BJ (cell line): ENCODE data around the gene SMURF1. TPM values are rescaled to one million over a fixed set of nuclear protein-coding genes. Genes with fewer than 3 reads are reported as not detected.

Source experiments
- CTCF ChIA-PET: fragments of 350-600 bp; formaldehyde crosslinking; extraction: SDS; loops from one replicate; lab custom pipeline; 2021; ENCODE audit warnings: antibody characterized with exemption, inconsistent platforms; lab: Yijun Ruan, JAX
- POLR2A ChIA-PET: fragments of 300-600 bp; sonication (Branson Sonifier 250); formaldehyde crosslinking; extraction: SDS; loops from one replicate; lab custom pipeline; 2021; ENCODE audit warnings: antibody characterized with exemption; lab: Charles Lee
- DNase-seq: peaks from one replicate; pipeline ENCODE4 v3.0.0-alpha.2; 2011; ENCODE audit warnings: low read depth
- H3K27me3 ChIP-seq: 2 replicates; pipeline ENCODE4 v1.6.0; 2011; ENCODE audit warnings: low read length; ENCODE audit not compliant: control insufficient read depth, insufficient read depth
- H3K36me3 ChIP-seq: 2 replicates; pipeline ENCODE4 v1.5.1; 2011; ENCODE audit warnings: low read length; ENCODE audit not compliant: control insufficient read depth, insufficient read depth
- H3K4me3 ChIP-seq: 2 replicates; pipeline ENCODE4 v1.5.1; 2011; ENCODE audit warnings: low read depth, mild to moderate bottlenecking, control low read depth, low read length
- CTCF ChIP-seq: IDR thresholded peaks from 2 replicates; pipeline ENCODE4 v1.5.1; 2011; ENCODE audit warnings: low read depth, mild to moderate bottlenecking, control low read depth, inconsistent platforms, low read length, moderate library complexity; ENCODE audit not compliant: insufficient read depth
- polyA plus RNA-seq: library from polyadenylated mRNA; depleted of rRNA; stranded (reverse); fragments of >200 nt; gene quantifications from 2 replicates; pipeline ENCODE4 v1.2.3, GENCODE V29; 2011

The SMURF1 gene
- polyA plus RNA-seq, 1 experiment, result 15.4 TPM

GRCh38 chr7:99109108-99110051, 34.5 kb downstream of the SMURF1 start:
- CTCF ChIA-PET, result interaction anchor here (1.4 kb wide), 1 partner anchor 15 kb away, joined by 5 read pairs; no protein-coding TSS in a partner anchor
- no peak for TF ChIP-seq CTCF
- POLR2A ChIA-PET, result interaction anchor here (0.7 kb wide), 1 partner anchor 210 kb away, joined by 30 read pairs; no protein-coding TSS in a partner anchor
- no peaks in the 10 kb centered on the region for H3K36me3 ChIP-seq
- no peak overlapping the region for H3K4me3 ChIP-seq
- no peaks in the 10 kb centered on the region for H3K27me3 ChIP-seq
- DNase-seq, result no peak

GRCh38 chr7:99108613-99109012, 35.3 kb downstream of the SMURF1 start:
- CTCF ChIA-PET, result interaction anchor here (1.4 kb wide), 1 partner anchor 15 kb away, joined by 5 read pairs; no protein-coding TSS in a partner anchor
- no peak overlapping the region for H3K4me3 ChIP-seq
- POLR2A ChIA-PET, result interaction anchor here (0.7 kb wide), 1 partner anchor 211 kb away, joined by 30 read pairs; no protein-coding TSS in a partner anchor

GRCh38 chr7:99106821-99107241, 37.1 kb downstream of the SMURF1 start:
- no peaks in the 10 kb centered on the region for H3K27me3 ChIP-seq
- H3K4me3 ChIP-seq, result no peak overlapping the region
- H3K36me3 ChIP-seq, result no peaks in the 10 kb centered on the region
- ChIA-PET CTCF (no interaction called here), POLR2A (no interaction called here)
- TF ChIP-seq CTCF, result no peak
- no peak for DNase-seq

More at GRCh38 chr7:99108613-99109012, 35.3 kb downstream of the SMURF1 start:
- Histone ChIP-seq H3K27me3 (no peaks in the 10 kb centered on the region), H3K36me3 (no peaks in the 10 kb centered on the region)
- TF ChIP-seq CTCF, result no peak
- DNase-seq, result no peak

- Histone ChIP-seq H3K4me3 (no peak overlapping the region), H3K36me3 (no peaks in the 10 kb centered on the region), H3K27me3 (no peaks in the 10 kb centered on the region)
- no peak for DNase-seq
- ChIA-PET POLR2A (no interaction called here), CTCF (no interaction called here)
- no peak for TF ChIP-seq CTCF
These were observed 37.5 kb downstream of the SMURF1 start for GRCh38 chr7:99106411-99106810.

- Histone ChIP-seq H3K27me3 (no peaks in the 10 kb centered on the region), H3K4me3 (no peak overlapping the region), H3K36me3 (no peaks in the 10 kb centered on the region)
- DNase-seq, result no peak
- no peak for TF ChIP-seq CTCF
- ChIA-PET CTCF (no interaction called here), POLR2A (no interaction called here)
These were observed 38.2 kb downstream of the SMURF1 start for GRCh38 chr7:99105756-99106155.
